NCI-H2107 treated with DMSO at 0.1 percent for 48 hours (cell line): ENCODE results near the gene OSCP1.

Source experiments
- DNase-seq: peaks from one replicate; lab custom pipeline; 2025; ENCODE audit not compliant: unreplicated experiment; lab: John Stamatoyannopoulos, UW

Gene OSCP1

DNA sequence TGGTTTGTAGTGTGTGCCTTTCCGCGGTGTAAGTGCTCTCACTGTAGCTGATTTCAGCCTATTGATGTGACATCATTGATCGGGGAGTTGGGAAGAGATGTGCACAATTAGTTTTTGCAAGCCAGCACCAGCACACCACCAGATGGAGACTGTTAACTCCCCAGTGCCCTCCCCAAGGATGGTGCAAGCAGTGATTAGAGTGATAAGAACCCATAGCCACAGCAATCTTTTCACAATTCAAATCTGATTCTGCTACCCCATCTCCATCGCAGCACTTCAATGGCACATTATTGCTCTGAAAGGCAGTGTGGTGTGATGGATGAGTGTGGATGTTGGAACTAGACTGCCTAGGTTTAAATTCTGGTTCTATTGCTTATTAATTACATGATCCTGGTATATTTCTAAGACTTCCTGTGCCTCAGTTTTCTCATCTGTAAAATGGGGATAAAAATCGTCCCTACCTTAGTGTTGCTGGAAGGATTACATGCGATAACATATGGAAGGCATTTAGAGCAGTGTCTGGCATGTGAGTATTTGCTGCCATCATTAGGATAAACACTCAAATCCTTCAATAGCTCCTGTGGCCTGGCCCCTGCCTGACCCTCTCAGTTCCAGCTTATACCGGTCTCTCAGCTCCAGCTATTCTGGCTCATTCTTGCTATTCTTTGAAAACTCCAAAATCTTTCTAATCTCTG lies 25.8 kb upstream of the OSCP1 start:
- DNase-seq, result no peak

GRCh38 chr1:36475341-36475740 lies 25.1 kb upstream of the OSCP1 start:
- DNase-seq, result no peak

- DNase-seq, result no peak
Observed at GRCh38 chr1:36472656-36473055, 22.4 kb upstream of the OSCP1 start.

DNA sequence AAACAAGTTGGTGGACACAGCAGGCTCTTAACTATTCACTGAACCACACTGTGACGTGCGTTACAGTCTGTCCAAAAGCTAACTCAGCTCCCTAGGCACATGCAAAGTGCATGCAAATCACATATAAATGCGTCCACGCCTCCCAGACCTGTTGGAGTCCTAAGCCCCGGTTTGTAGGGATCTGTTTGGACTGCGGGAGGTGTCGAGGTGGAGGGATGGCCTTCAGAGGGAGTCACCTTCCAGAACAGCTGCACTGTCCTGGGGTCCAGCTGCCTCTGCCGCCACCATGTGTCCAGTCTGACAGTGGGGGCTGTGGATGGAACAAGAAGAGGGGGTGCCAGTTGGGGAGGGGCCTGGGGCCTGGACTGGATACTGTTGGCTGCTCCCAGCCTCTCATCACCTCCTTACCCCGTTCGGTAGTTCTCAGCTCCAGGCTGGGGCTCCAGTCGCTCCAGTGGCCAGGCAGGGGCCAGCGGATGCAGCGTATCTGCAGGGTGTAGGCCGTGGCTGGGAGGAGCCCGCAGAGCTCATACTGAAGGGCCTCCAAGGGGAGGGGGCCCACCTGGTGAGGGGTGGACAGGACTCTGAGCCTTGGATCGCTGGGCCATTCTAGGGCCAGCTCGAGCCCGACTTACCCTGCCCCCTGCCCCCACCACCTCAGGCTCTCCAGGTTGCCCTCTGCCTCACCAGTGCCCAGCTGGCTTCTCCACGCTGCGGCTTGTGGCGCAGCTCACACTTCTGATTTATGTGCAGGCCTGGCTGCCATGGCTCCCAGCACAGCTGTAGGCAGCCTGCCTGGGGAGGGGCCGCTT lies 21.8 kb upstream of the OSCP1 start:
- DNase-seq, result no peak

DNA sequence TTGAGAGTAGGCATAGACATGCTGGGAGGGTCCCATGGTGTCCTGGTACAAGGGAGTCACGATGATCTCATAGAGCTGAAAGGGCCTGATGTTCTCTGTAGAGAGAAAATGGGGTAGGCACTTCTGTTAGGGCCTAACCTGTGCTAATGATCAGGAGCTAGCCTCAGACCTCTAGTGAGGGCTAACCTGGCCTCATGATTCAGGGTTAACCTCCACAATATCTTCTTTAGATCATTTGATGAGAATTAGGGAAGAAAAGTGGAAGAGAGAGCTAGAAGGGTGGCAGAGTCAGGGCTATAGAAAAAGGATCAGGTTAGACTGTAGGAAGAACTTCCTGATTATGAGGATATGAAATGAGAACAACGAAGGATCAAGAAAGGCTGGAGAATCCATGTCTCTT lies 18.9 kb upstream of the OSCP1 start:
- no peak for DNase-seq

DNA sequence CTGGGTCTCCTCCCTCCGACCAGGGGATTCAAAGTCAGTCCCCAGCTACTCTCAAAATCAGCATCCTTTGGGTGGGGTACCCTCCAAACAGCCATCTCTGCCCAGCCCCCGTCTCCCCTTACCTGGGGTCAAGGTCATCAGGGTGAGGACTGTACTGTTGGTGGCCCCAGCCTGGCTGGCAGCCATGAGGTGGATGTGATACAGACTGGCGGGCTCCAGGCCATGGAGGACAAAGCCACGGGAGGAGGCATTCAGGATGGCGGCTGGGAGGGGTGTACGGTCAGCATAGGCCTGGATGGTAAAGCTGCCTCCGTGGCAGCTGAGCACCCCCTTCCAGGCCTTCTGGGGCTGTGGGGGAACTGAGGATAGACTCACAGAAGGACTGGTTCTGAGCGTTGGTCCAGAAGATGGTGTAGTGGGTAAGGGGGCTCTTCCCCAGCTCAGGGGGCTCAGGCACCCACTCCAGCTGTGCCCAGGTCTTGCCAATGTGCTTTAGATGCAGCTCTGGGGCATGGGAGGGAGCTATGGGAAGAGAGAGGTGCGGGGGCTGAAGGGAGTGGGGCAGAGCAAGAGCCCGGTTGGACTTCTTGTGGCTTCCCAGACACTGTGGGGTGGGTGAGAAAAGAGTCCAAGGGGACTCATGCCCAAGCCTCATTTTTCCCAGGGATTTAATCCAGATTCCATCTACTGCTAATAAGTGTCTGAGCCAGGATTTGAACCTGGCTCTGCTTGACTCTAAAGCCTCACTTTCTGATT lies 17.6 kb upstream of the OSCP1 start:
- no peak for DNase-seq

DNA sequence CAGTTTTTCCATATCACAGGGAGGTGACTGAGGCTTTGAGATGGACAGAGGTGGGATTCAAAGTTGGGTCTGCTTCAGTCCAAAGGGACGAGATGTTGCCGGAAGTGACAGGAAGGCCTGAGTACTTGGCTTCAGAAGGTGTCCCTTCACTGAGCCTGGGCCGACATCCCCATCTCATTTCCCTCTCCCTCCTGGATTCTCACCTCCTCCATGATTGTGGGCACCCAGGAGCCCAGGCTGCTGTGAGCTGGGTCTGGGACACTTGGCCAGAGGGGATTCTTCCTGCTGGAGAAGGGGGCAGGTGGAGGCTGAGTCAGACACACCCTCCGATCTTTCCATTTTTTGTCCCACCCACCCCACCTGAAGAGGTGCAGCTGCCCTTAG lies 16.8 kb upstream of the OSCP1 start:
- DNase-seq, result no peak

DNA sequence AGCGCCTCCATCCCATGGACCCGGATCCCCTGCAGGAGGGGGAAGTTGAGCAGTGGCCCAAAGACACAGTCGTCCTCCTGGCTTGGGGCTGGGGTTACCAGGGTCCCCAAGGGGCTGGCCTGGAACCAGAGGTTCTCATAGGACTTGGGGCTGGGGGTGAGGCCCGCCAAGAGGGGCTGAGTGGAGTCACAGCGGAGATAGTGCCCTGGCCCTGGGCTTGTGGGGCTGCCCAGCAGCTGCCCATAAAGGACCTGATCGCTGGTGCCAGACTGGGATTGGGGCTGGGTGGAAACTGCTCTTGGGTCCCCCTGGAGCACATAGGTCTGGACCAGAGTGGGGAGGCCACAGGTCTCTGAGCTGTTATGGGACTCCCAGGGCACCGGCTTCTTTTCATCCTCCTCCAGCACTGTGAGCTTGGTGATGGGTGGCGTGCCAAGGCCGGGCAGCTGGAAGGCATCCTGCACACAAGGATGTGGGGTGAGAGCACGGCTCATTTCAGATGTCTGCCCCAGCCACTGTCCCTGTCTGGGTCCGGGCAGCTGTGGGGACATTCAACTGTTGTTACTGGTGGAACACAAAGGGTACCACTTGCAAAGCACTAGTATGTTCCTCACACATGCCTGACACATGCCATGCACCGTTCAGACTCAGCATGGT lies 16.2 kb upstream of the OSCP1 start:
- DNase-seq, result no peak

- peak; percentile 87 for DNase-seq
Observed at GRCh38 chr1:36465731-36466369, 15.6 kb upstream of the OSCP1 start.

GRCh38 chr1:36464605-36465393 lies 14.5 kb upstream of the OSCP1 start:
- DNase-seq, result peak; percentile 63

DNA sequence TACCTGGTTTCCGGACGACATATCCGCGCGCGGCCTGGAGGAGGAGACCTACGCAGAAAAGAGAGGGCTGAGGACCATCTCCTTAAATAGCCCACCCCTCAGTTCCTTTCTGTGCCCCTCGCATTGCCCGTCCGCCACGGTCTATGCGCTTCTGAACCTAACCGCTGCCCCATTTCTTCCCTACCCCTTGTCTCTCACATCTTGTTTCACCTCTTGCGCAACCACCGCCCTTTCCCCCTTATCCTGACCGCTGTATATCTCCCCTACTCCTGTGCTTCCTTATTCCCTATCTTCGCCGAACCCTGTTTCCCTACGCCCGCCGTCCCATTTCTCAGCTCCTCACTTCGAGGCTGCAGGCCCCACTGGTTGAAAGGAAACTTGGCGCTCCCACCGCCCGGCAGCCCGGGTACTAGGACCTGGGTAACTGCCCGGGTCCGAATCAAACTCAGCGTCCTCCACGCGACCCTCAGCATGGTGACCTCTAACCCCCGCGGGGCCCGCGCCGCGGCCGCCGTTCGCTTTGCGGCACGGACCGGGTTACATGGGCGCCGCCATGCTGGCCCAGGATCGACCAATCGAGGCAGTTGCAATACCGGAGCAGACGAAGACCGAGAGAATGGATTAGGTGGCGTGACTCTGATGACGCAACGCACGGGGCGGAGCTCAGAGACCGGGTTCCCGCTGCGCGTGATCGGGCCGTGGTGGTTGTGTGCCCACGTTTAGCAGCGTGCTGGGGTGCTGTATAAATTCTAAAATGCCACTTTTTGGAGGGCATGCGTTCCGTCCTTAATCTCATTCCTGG lies 13.8 kb upstream of the OSCP1 start, which contains the start of gene MRPS15:
TSS of gene MRPS15 (minus strand) at position 582 of the 802 bp plus-strand sequence. CDS start at position 473, 109 bp downstream.
- DNase-seq, result peak; percentile 91

- DNase-seq, result no peak
Observed at GRCh38 chr1:36463463-36463802, 13.2 kb upstream of the OSCP1 start.

- no peak for DNase-seq
Observed at GRCh38 chr1:36458910-36459309, 8.7 kb upstream of the OSCP1 start.

DNA sequence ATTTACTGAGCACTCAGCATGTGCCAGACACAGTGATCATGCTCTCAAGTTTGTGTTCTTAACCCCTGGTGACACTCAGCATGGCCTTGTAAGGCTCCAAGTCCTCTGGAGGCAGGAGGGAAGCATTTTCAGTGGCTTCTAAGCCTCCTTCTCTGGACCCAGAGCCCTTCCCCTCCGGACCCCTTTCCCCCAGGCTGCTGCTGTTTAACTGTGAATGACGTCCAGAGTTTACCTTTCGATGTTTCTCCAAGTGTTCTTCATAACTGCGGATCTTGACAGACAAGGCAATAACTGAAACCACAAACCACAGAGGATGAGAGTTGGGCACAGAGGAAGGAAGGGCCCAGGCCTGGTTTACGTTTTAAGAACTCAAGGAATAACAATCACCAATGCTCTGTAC lies 7.4 kb upstream of the OSCP1 start:
- no peak for DNase-seq

GRCh38 chr1:36456391-36456928 lies 6.2 kb upstream of the OSCP1 start:
- no peak for DNase-seq

GRCh38 chr1:36455386-36455785 lies 5.1 kb upstream of the OSCP1 start:
- DNase-seq, result no peak

- no peak for DNase-seq
Observed at GRCh38 chr1:36453600-36454388, 3.5 kb upstream of the OSCP1 start.

GRCh38 chr1:36453051-36453450 lies 2.8 kb upstream of the OSCP1 start:
- DNase-seq, result no peak
